Measurements from ENCODE around the gene CTIF.

Gene CTIF

DNA sequence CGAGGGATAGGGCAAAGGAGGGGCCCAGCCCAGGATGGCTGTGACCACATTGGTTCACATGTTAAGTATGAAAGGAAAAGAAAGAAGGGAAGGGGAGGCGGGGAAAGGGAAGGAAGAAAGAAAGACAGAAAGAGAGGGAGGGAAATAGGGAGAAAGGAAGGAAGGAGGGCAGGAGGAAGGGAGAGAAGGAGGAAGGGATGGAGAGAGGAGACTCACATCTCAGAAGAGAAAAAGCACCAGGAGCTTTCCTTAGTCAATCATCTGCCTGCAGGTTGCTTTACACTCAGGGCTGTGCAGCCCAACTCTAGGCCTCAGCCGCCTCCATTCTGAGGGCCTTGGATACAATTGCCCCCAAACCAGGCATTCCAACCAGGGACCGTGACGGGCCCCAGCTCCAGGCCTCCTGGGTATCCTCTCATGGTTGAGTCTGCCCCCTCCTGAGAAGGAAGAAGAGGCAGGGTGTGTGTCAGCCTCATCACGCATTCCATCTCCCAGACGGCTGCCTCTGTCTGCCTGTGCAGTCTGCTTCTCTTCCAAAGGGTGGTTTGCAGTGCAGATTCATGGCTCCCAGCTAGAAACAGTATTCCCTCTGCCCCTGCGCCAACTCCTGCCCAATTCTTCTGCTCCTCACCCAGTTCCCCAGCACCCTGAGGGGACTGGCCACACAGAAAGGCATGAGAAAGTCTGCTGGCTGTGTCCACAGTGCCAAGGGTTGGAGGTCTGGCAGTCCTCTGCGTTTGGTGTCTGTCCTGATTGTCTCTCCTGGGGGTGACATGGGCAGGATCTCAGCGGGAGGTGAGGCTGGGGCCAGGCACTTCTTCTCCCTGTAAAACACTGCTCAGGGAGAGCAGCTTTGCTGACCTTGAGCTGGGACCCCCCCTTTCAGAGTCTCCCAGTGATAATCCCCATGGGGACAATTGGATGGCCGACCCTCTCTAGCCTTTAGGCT, 248.6 kb downstream of the CTIF start:
- no peak for DNase-seq (ENCODE audit: low read depth in 2 of 2)

GRCh38 chr18:48788373-48788772, 249.5 kb downstream of the CTIF start:
- DNase-seq (ENCODE audit: low read depth in 2 of 2) = no peak

DNA sequence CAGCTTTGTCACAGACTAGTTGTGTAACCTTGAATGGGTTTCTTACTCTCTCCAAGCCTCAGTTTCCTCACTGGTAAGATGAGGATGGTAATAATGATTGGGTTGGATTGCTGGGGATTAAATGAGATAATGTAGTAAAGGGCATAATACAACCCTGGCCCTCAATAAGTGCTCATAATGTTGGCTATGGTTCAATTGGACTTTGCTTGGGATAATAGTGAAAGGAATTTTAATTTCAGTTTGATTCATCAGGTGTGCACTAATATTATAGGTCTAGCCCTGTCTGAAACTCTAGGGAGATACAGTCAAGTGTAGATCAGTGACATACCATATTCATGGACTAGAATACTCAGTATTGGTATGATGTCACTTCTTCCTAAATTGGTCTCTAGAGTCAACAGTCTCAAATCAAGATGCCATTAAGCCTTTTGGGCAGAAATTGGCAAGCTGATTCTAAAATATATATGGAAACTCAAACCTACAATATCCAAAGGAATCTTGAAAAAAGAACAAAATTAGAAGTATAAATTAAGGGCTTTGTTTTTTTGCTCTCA, 250.5 kb downstream of the CTIF start:
- no peak for DNase-seq (ENCODE audit: low read depth in 2 of 2)

DNA sequence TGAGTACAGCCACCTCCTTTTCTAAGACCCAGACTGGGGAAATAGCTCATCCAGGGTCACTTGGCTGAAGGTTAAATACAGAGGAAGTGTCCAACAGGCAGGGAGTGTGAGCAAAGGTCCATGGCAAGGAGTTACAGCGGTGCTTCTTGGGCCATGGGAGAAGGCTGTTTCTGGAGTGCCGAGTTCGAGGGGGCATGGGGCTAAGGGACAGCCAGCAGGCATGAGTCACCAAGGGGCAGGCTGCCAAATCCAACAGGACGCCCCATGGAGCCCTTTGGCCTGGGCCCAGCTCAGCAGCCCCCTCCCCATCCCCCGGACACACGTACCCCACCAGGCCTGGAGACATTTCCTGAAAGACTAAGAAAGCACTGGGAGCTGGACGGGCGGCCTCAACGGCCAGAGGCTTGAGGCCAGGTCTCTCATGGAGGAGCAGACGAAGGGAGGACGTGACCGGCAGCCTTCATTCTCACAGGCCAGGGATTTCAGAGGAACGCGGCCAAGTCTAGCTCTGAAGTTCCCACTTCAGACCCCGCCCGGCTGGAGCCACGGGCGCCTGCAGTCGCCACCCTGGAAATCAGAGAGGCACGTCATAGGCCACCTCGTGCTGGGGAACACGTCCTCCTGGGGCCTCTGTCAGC, 251.5 kb downstream of the CTIF start:
- DNase-seq (ENCODE audit: low read depth in 2 of 2) = no peak

- no peak for DNase-seq (ENCODE audit: low read depth in 2 of 2)
Measured at GRCh38 chr18:48790869-48791635, 252.2 kb downstream of the CTIF start.

- no peak for DNase-seq (ENCODE audit: low read depth in 2 of 2)
Measured at GRCh38 chr18:48791636-48792105, 252.8 kb downstream of the CTIF start.

DNA sequence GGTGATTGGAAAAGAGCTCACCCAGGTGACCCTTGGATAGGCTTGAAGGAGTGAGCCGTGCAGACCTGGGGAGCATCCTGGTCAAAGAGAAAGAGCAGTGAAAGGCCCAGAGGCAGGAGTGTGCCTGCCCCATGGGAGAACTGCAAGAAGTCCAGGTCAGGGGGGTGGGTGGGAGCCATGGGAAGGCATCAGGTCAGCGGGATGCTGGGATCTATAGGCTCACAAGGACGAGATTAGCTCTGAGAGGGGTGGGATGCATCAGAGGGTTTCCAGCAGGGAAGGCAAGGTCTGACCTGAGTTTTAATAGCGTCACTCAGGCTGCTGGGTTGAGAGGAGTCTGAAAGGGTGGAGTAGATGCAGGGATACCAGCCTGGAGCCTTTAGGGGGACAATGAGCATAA, 253.3 kb downstream of the CTIF start:
- DNase-seq (ENCODE audit: low read depth in 2 of 2) = no peak

DNA sequence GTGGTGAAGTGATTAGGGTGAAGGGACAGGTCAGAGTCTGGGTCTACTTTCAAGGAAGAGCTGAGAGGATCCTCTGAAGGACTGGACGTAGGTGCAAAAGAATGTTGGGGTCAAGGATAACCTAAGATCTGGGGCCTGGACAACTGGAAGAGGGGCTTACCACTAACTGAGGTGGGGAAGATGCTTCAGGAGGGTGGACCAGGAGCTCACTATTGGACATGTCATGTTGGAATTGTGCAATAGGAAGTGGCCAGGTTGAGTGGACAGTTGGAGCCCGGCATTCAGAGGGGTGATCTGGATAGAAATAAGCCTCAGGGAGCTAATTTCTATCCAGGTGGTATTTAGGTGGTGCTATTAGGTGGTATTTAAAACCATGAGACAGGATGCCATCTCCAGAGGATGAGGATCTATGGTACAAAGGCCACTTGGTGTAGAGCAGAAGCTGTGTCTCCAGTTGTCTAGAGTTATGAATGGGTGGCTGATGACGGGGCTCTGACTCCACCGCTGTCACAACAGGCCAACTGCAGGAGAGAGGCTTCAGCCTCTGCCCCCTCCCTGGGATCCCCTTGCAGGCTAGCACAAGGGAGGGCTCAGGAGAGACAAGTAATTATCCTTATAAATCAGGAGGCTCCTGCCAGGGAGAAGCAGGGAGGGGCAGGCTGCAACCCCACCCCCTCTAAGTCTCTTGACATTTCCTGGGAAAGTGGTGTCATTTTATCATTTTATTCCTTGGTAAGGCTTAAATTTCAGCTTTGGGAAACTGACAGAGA, 254.0 kb downstream of the CTIF start:
- DNase-seq (ENCODE audit: low read depth in 2 of 2) = no peak

DNA sequence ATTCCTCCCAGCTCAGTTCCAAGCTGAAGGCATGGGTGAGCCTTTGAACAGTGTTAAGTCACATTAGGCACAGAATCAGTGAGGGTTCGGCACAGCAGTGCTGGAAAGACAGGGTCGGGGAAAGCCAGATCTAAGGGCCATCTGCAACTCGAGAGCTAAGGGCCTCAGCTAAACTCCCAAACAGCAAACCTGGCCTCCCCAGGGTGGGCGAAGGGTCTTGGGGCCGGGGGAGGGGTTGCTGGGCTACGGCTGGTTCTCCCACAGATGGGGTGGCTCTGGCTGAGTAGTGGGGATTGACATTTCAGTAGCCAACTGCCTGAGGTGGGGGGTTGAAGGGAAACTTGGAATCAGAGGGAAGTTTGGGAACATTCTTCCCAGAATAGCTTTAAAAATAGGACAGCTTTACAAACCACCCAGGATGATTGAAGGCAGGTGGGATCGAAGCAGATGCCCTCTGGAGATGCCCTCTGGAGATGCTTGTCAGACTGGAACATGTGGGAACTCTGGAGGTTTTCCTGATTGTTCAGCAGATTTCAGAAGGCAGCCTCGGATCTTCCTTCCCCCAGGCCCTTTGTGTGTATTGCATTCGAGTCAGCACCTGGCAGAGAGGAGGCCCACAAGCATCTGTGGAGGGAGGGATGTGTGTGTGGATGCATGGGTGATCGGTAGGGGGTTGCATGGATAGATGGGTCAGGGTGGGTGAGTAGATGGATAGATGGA, 255.6 kb downstream of the CTIF start:
- DNase-seq (ENCODE audit: low read depth in 2 of 2) = no peak

- no peak for DNase-seq (ENCODE audit: low read depth in 2 of 2)
Measured at GRCh38 chr18:48795696-48796095, 256.9 kb downstream of the CTIF start.

- no peak for DNase-seq (ENCODE audit: low read depth in 2 of 2)
Measured at GRCh38 chr18:48796491-48797205, 257.8 kb downstream of the CTIF start.

DNA sequence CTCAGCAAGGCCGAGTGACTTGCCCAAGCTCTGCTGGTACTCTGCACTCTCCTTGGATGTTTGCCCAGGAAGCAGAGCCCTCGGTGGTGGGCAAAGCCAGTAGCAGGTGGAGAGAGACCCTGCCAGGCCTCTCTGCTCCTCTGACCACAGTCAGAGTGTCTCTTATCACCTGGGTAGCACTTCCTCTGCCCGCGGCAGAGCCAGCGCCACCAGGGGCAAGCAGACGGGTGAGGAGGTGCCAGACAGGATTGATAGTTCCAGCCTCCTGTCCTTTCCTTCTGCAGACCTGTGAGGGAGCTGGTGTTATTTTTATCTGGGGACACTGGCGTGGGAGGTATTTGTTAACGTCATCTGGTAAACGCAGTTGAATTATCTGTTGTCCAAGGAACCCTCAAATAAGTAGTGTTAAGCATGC, 259.0 kb downstream of the CTIF start:
- no peak for DNase-seq (ENCODE audit: low read depth in 2 of 2)

DNA sequence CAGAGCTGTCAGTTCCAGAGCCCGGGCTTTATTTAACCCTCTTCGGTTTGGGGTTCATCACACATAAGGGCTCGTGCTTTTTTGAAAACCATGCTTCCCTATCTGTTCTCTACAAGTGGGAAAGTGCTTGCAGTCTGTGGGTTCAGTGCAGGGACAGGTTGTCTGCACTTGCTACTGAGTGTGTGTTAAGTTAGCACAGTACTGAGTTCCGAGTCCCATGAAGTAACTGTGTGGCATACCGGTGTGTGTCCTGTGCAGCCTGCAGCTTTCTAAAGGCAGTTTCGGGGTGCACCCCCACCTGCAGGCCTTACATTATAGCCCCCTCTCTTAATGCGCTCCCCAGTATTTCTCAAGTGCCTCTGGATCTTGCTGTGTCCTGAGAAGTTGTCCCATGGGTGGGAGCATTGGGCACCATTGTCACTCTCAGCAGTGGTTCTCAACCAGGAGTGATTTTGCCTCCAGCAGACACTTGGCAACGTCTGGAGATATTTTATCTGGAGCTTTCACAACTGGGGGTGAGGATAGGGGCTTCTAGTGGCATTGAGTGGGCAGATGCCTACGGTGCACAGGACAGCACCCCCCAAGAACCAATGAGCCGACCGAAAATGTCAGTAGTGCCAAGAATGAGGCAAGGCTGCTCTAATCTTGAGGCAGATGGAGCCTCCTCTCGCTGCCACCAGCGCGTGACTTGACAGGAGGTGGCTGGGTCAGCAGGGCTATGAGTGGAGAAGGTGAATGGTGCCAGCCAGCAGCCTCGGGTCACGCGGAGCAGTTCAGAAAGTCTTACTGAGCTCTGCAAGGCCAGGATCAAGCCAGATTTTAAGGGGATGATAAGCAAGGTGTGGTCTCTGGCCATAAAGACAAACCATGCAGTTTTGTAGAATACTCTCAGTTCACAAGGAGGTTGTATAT, 259.8 kb downstream of the CTIF start:
- DNase-seq (ENCODE audit: low read depth in 2 of 2) = no peak

DNA sequence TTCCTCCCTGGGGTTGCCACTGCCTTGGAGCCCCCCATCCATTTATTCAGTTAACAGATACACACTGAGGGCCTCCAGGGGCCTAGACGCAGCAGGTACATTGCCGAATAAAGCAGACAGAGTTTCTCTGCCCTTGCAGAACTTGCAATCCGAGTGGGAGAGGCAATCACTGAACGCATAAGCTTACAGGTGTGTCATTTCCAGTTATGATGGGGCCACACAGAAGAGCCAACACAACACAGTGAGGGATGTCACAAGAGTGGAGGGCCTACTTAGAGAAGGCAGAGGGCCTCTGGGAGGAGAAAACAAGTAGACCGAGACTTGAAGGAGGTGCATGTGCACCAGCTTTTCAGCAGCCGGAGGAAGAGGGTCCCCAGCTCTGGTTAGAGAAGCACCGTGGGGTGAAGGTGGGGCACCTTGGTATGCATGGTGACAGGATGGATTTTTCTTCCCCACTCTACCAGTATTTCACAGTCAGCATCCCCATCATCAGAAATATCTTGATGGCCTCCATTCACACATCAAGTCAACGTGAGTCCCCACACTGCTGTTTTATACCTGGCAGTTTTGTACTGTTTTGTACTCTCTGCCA, 261.0 kb downstream of the CTIF start:
- DNase-seq (ENCODE audit: low read depth in 2 of 2) = no peak

- no peak for DNase-seq (ENCODE audit: low read depth in 2 of 2)
Measured at GRCh38 chr18:48800466-48800865, 261.6 kb downstream of the CTIF start.

GRCh38 chr18:48800876-48801727, 262.3 kb downstream of the CTIF start:
- no peak for DNase-seq (ENCODE audit: low read depth in 2 of 2)

- no peak for DNase-seq (ENCODE audit: low read depth in 2 of 2)
Measured at GRCh38 chr18:48801728-48802542, 263.1 kb downstream of the CTIF start.
